Transverse colon (tissue), 4 donors: ENCODE data around the gene GABBR2. TPM values are rescaled to one million over a fixed set of nuclear protein-coding genes. Genes with fewer than 3 reads are reported as not detected.

Source experiments
- DNase-seq: peaks from one replicate; pipeline ENCODE4 v3.0.0-alpha.2; 2019
- H3K27ac ChIP-seq, 4 donors: fragments of 200-600 bp; sonication (generic); 2 replicates each; pipeline ENCODE4 v1.5.1; 2016 to 2018; ENCODE audit warnings: inconsistent platforms in 4 of 4
- H3K27me3 ChIP-seq: fragments of 200-600 bp; sonication (generic); 2 replicates; pipeline ENCODE4 v1.5.1; 2017; ENCODE audit warnings: inconsistent platforms
- H3K36me3 ChIP-seq, 4 donors: fragments of 200-600 bp; sonication (generic); 2 replicates each; pipeline ENCODE4 v1.5.1; 2017 to 2019; ENCODE audit warnings: inconsistent platforms in 4 of 4
- H3K4me1 ChIP-seq, 4 donors: fragments of 200-600 bp; sonication (generic); 2 replicates each; pipeline ENCODE4 v1.5.1; 2017 to 2020; ENCODE audit warnings: inconsistent platforms in 4 of 4
- H3K4me3 ChIP-seq, 4 donors: fragments of 200-600 bp; sonication (generic); 1 replicate in 1 of 4; 2 replicates in 3 of 4; pipeline versions ENCODE4 v1.5.1 to v1.6.1; 2017 to 2019; ENCODE audit warnings: inconsistent platforms in 4 of 4
- H3K9me3 ChIP-seq, 2 donors: fragments of 200-600 bp; sonication (generic); 2 replicates each; pipeline ENCODE4 v1.5.1; 2017 to 2019; ENCODE audit warnings: inconsistent platforms in 2 of 2
- CTCF ChIP-seq, 5 experiments: fragments of 200-600 bp in 3 of 5; fragments of 450-650 bp in 2 of 5; sonication (generic) in 3 of 5; IDR thresholded peaks; 1 replicate in 2 of 5; 2 replicates in 3 of 5; pipeline ENCODE4 v1.5.1; 2016 to 2017; ENCODE audit warnings: antibody characterized with exemption in 5 of 5, inconsistent platforms in 3 of 5, mild to moderate bottlenecking in 2 of 5, moderate library complexity in 1 of 5
- EP300 ChIP-seq: sonication (generic); formaldehyde crosslinking; IDR thresholded peaks from one replicate; pipeline ENCODE4 v1.6.1; 2017; ENCODE audit warnings: antibody characterized with exemption, low read depth
- POLR2A ChIP-seq: fragments of 450-650 bp; IDR thresholded peaks from one replicate; pipeline ENCODE4 v1.6.1; 2016; ENCODE audit warnings: antibody characterized with exemption, mild to moderate bottlenecking, moderate library complexity
- POLR2AphosphoS5 ChIP-seq, 3 donors: sonication (generic); formaldehyde crosslinking; IDR thresholded peaks; one replicate each; pipeline ENCODE4 v1.6.1; 2016; ENCODE audit warnings: antibody characterized with exemption in 3 of 3
- WGBS, 2 donors: methylation state at CpG; one replicate each; pipeline ENCODE4 v1.1.5; 2018; ENCODE audit warnings: low coverage in 1 of 2; 5-methylcytosine and 5-hydroxymethylcytosine counted together
- in situ Hi-C, 4 donors: fragments of 200-750 bp; cut with MboI; loops; one replicate each; pipeline versions ENCODE4 v1.15.0 to v1.15.1; 2017; ENCODE audit warnings: low sequenced_read_pairs in 3 of 4, low pct_ligation_motif_present in 1 of 4, low pct_unique_long_range_greater_than_20kb in 1 of 4
- intact Hi-C: fragments of 100-400 bp; cut with DNase I; formaldehyde crosslinking; loops from one replicate; pipeline ENCODE4 v1.15.1; 2023; ENCODE audit warnings: low total_unique reads
- total RNA-seq, 4 donors: library from RNA; depleted of rRNA; stranded (reverse); fragments of >200 nt; gene quantifications; one replicate each; pipeline ENCODE4 v1.1.0, GENCODE V29; 2016

Gene GABBR2
- total RNA-seq, 4 donors from 2014 or later: not detected

- in situ Hi-C loops: loop anchor here in 3 of 4 donors (10.0 to 25.0 kb wide), 5 partner anchors 50 to 542 kb away; partner anchors contain the start of gene TRMO (in 2 of the 3)
- Histone ChIP-seq H3K27ac (peak overlapping the region; percentile 97 to 99 (median 98)), H3K4me1 (peaks cover 8 to 50% (median 20%) of the 10 kb centered on the region in 4 donors), H3K27me3 (no peaks in the 10 kb centered on the region), H3K4me3 (peak overlapping the region; percentile 63 to 98 (median 78)), H3K36me3 (no peaks in the 10 kb centered on the region), H3K9me3 (no peaks in the 10 kb centered on the region)
- DNase-seq: no peak
- intact Hi-C loops: no loop called here
- no peak for TF ChIP-seq POLR2AphosphoS5 (IDR thresholded peaks at IDR 0.05)
- no peak for TF ChIP-seq EP300
- TF ChIP-seq POLR2A: no peak
- TF ChIP-seq CTCF (IDR thresholded peaks at IDR 0.05): no peak
- 44 to 50% methylated on average over 1 to 5 of the region's 5 CpGs for WGBS, 2 donors
These were observed 454.3 kb downstream of the GABBR2 start for GRCh38 chr9:98254228-98255060.

- no peak overlapping the region for H3K4me3 ChIP-seq
- 86% methylated on average over 3 of the region's 3 CpGs; no CpG with 5 or more reads in 1 of the 2 donors for WGBS, 2 donors
- H3K4me1 ChIP-seq: peaks cover 8 to 58% (median 29%) of the 10 kb centered on the region in 4 donors
- in situ Hi-C loops (loop anchor here in 3 of 4 donors (10.0 to 25.0 kb wide), 5 partner anchors 49 to 541 kb away; partner anchors contain the start of gene TRMO (in 2 of the 3)), intact Hi-C loops (no loop called here)
- no peak overlapping the region for H3K27ac ChIP-seq
- no peak for DNase-seq
- H3K9me3 ChIP-seq: no peaks in the 10 kb centered on the region
- no peak for TF ChIP-seq CTCF (IDR thresholded peaks at IDR 0.05)
- TF ChIP-seq POLR2AphosphoS5 (IDR thresholded peaks at IDR 0.05): no peak
- no peak for TF ChIP-seq POLR2A
- no peak for TF ChIP-seq EP300
- H3K27me3 ChIP-seq: no peaks in the 10 kb centered on the region
- no peaks in the 10 kb centered on the region for H3K36me3 ChIP-seq
These were observed 455.2 kb downstream of the GABBR2 start for GRCh38 chr9:98253565-98253964.

- DNase-seq: no peak
- WGBS, 2 donors: 96% methylated on average over 9 of the region's 9 CpGs; no CpG with 5 or more reads in 1 of the 2 donors
- H3K36me3 ChIP-seq: no peaks in the 10 kb centered on the region
- peaks cover 14 to 72% (median 41%) of the 10 kb centered on the region in 4 donors for H3K4me1 ChIP-seq
- no peak overlapping the region for H3K4me3 ChIP-seq
- no peaks in the 10 kb centered on the region for H3K9me3 ChIP-seq
- no peak overlapping the region for H3K27ac ChIP-seq
- intact Hi-C loops: no loop called here
- H3K27me3 ChIP-seq: no peaks in the 10 kb centered on the region
- in situ Hi-C loops: loop anchor here in 3 of 4 donors (10.0 to 25.0 kb wide), 5 partner anchors 47 to 539 kb away; partner anchors contain the start of gene TRMO (in 2 of the 3)
- no peak for TF ChIP-seq EP300
- no peak for TF ChIP-seq POLR2A
- TF ChIP-seq POLR2AphosphoS5 (IDR thresholded peaks at IDR 0.05): no peak
- no peak for TF ChIP-seq CTCF (IDR thresholded peaks at IDR 0.05)
These were observed 457.2 kb downstream of the GABBR2 start for GRCh38 chr9:98251551-98251950.

- TF ChIP-seq POLR2AphosphoS5 (IDR thresholded peaks at IDR 0.05) (no peak), CTCF (IDR thresholded peaks at IDR 0.05) (no peak), POLR2A (no peak), EP300 (no peak)
- in situ Hi-C loops: loop anchor here in 3 of 4 donors (10.0 to 25.0 kb wide), 5 partner anchors 45 to 537 kb away; partner anchors contain the start of gene TRMO (in 2 of the 3)
- peaks cover 13 to 70% (median 41%) of the 10 kb centered on the region in 4 donors for H3K4me1 ChIP-seq
These were observed 459.0 kb downstream of the GABBR2 start for GRCh38 chr9:98249771-98250170.

More at GRCh38 chr9:98249771-98250170, 459.0 kb downstream of the GABBR2 start:
- Histone ChIP-seq H3K36me3 (no peaks in the 10 kb centered on the region), H3K27ac (peak overlapping the region; percentile 75 to 83 (median 80)), H3K27me3 (no peaks in the 10 kb centered on the region), H3K9me3 (no peaks in the 10 kb centered on the region), H3K4me3 (no peak overlapping the region)
- intact Hi-C loops: no loop called here
- DNase-seq: no peak
- WGBS, 2 donors: 60 to 78% methylated on average over 2 of the region's 2 CpGs
